GM18867 (cell line): ENCODE measurements around the gene FALEC.
"Not testable (repeated sequence)": the region's sequence is repeated elsewhere in the genome, so short reads cannot be mapped to it uniquely, and the experiment has no call there.

Experiments
- ATAC-seq: cut with Tn5 transposase; IDR thresholded peaks from one replicate; pipeline ENCODE4 v1.9.1; 2021; ENCODE audit warnings: mild to moderate bottlenecking, moderate library complexity; ENCODE audit not compliant: unreplicated experiment

Gene FALEC

DNA sequence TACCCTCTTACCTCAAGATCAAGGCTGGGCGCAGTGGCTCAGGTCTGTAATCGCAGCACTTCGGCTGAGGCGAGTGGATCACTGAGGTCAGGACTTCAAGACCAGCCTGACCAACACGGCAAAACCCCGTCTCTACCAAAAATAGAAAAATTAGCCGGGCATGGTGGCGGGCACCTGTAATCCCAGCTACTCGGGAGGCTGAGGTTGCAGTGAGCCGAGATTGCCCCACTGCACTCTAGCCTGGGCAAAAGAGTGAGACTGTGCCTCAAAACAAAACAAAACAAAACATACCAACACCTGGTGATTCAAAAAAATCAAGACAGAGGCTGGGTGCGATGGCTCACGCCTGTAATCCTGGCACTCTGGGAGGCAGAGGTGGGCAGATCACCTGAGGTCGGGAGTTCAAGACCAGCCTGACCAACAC is 58.1 kb downstream of the FALEC start:
- not testable (repeated sequence) for ATAC-seq

DNA sequence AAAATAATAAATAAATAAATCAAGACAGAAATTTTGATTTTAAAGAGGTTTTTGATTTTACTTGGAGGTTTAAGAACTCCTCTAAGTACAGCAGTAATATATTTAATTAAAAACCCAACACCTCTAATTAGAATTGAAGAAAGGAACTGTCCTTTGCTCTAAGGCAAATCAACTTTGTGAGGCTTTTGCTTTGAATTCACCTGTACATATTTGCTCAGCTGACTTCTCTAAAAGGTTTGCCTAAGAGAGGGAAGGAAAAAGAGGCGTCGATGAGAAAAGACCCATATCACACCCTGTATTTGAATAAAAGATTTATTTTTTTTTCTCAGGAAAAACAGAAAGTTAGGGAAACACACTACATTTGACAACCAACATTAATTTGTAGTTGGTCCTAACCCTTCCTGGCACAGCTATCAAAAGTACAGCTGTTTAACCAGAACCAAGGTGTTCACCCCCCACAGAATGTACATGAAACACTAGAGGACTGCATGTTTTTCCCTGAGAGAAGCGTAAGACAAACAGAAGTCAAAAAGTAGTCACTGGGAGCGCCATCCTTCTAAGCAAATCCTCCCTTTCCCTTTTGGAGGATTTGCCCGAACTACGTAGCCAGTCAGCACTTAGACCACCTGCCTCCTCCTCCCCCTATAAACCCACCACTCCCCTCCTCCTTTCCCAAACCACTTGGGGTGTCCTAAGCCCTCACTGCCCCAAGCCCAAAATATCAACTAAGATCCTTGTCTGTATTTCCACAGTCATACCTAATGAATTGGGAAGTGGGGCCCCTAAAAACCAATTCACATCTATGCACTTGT is 58.9 kb downstream of the FALEC start:
- ATAC-seq: no peak

DNA sequence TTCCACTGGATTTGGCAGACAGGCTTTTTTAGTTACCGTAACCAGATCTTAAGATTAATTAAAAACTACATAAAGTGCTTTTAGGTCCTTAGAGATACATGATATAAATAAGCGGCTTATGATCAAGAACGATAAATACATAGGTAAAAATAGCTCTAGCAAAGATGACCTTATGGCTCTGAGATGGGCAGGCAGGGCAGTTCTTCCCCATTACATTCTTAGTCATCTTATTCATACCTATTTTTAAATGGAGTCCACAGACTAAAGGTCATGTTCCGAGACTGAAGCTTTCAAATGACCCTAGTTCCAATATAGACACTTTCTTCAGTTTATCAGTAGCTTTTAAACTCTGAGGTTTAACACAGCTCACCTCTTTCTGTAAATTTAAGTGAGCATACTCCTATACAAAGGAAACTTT is 59.5 kb downstream of the FALEC start:
- no peak for ATAC-seq

DNA sequence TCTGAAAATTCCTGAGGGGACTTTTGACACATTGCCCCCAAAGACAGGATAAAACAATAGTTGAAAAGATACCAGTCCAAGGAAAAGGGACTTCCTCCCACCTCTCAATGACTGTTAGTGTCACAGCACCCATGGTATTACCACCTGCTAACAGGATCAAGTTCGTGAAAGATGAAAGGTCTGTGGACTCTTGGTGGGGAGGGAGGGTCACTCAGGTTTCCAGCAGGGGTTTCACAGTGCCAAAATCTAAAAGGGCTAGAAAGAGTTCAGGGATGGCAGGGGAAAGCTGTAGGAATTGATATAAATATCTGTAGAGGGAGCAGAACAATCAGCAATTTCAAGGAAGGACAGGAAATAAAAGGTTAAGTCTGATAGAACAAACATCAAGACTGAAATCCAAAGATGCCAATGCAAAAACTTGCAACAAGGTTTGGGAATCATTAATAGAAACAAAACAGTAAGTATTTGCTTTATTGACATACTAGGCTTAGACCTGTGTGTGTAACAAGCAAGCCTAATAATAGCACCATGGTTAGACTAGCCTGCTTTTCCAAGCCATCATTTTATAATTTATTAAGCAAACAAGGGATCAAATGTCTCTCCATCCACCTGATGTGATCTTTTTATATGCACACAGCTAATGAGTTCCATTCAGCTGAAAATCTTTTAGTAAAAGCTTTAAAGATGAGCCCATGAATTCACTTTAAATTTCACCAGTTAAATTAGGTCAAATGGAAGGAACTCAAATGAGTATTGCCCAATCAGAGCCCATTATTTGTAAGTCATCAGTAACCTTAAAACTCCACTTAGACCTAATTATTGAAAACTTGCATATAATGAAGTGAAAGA is 60.2 kb downstream of the FALEC start:
- ATAC-seq: no peak

DNA sequence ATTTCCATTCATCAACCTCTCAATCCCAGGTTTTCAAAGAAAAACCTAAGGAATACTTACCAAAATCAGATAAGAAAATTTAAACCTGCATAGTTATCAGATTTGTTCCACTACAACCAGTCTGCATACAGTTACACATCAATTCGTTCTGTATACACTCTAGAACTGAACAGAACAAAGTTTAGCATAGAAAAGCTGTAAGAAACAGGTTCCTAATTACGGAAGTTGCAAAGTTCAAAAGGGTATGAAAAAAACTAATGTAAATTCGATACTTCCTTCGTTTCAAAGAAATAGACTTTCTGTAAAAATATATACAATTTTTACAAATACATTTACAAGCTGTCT is 60.8 kb downstream of the FALEC start:
- no peak for ATAC-seq

DNA sequence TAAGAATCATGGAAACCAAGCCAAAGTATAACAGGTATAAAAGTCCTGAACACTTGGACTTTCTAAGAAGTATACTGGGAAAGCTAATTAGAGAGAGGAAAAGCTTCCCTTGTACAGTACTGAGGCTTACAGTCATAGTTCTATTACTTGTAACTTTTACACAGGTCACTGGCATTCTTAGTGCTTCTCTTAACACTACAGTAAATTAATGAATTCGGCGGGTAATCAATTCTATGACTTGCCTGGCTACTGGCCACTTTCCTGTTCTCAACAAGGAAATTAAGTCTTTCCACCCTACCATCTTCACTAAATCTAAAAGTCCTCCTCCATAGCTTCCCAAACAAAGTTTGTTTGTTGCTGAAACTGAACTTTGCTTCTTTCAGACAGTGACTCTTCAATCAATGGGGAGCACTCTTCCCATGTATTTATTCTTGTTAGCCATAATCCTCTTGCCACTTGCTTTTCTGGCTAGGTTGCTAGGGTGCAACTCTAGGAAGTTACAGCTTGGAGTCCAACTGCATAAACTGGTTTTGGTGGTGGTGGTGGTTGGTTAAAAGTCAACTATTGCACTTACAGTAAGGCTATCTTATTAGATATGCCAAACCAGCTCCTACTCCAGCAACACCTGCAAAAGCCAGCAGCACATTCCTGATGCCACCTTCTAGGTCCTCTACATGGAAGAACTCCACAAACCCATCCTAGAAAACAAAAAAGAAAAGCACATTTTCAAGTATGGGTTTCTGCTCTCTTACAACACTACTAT is 61.4 kb downstream of the FALEC start:
- ATAC-seq: no peak

DNA sequence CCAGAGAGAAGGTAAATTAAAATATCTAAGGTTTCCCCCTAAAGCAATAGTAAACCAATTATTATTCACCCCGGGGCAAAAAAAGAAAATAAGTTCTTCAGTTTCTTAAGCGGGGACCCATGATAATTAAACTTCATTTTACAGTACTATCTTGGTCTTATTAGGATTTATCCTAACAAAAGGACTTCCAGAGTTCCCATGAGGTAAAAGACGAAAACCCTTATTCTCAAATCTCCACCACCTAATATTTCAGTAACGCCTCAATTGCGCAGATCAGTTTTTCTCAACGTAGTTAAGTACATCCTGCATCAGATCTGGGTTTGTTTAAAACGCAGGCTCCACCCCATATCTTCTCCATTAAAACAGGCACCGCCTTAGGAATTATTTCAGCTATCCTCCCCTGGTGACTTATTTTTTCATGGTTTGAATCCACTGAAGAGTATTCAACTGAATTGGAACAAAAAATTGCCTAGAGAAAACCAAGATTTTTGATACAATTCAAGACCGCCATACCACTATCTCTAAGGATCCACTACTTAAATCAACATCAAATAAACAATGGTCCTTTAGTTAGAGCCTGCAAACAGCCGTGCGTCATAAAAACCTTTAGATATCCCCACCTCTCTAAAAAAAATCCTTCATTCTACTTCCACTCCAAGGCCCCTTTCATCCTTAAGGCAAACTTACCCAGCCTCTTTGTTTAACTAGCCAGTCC is 62.2 kb downstream of the FALEC start:
- no peak for ATAC-seq

DNA sequence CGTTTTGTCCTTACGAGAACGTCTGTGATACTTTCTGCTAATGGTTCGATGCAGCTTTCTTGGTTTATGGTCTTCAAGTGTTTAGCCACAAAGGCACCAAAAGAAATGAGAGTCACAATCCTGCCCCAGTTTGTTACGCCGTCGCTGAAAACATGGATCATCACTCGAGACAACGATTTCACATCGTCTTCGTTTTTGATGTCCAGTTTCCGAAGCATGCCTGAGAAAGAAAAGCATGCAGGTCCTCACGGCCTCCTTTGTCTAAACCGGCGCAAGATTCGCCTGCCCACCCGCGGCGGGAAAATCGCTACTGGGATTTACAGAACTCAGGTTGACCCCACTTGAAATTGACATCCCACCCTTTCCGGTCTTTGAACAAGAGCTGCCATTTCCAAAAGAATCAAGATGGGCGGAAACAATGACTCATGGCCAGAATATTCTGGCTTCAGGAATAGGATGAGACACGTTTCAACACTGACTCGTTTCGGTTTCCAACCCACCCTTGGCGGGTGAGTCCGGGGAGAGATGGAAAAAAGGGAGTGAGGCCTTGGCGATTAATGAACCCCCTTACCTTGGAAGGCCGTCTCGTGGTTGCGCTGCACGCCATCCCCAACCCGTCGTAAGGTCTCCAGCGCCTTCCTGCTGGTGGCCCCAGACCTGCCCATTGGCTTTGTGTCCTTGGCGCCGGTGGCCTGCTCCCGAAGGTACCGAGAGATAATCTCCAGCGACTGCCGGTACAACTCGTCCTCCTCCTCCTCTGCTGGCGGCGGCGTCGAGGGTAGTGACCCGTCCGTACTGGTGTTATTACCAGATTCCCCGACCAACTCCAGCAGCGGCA is 62.9 kb downstream of the FALEC start:
- no peak for ATAC-seq

DNA sequence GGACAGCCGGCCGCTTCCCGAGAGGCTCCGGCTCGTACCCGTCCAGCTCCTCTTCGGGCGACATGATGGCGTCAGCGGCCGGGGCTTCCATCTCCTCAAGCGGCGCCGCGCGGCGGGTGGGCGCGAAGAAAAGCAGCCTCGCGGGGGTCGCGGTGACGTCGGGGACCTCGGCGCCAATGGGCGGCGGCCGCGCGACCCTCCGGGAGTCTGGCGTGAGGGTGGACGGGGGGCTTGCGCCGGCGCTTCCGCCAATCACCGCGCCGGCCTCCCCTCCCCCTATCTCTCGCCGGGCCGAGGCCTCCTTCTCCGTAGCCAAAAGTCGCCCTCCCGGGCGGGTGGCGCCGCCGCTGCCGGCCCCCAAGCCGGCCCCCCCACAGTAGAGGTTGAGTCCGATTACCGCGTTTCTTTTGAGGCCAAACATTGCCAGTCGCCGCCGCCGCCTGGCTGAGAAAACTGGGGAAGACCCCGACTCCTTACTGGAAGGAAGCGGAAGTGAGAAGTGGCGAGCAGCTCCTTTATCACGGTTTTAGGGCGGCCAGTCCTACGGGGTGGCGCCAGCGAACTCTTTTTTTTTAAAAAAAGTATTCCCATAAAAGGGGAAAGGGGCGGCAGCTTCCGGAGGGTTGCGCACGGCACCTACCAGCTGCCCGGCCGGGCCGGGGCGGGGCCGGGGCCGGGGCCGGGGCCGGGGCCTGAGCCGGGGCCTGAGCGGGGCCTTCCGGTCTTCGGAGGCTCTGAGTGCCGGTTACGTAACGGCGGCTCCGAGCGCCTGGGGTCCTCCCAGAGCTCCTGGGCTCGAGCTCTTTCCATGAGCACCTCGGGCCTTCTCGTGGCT is 63.8 kb downstream of the FALEC start, which contains the start of gene MCL1:
Gene MCL1 (minus strand): TSS at position 501 of the 835 bp plus-strand sequence. CDS start 80 bp downstream, at position 421.
- ATAC-seq: peak; percentile 82

DNA sequence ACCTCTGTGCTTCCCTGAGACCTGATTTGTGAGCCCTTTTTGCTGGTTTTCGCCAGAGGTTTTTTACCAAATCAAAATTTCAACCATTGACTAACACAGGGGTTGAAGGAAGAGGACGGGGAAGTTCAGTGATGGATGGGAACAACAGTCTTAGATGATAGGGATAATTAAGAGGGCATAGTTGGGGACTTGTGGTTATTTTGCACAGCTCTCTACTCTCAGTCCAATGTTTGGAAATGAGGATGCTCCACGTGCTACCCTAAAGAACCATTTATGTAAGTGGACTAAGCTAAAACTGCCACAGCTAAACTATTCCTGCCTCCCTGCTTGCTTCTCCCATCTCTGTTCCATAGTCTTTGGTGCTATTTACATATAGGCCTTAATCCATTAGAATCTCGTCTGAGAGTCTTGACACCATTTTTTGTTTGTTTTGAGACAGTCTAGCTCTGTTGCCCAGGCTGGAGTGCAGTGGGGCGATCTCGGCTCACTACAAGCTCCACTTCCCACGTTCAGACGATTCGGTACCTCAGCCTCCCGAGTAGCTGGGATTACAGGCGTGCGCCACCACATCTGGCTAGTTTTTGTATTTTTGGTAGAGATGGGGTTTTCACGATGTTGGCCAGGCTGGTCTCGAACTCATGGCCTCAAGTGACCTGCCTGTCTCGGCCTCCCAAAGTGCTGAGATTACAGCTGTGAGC is 64.5 kb downstream of the FALEC start:
- ATAC-seq: no peak

DNA sequence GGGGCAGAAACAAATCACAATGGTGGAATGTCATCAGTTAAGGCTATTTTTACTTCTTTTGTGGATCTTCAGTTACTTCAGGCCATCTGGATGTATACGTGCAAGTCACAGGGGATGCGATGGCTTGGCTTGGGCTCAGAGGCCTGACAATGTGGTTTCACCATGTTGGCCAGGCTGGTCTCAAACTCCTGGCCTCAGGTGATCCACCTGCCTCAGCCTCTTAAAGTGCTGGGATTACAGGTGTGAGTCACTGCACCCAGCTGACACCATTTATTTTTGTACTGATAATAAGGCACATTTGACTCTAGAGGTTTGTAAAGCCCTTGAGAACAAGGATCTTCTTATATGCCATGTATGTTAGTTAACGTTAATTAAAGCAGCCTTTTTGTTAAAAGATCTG is 65.4 kb downstream of the FALEC start:
- ATAC-seq: not testable (repeated sequence)

DNA sequence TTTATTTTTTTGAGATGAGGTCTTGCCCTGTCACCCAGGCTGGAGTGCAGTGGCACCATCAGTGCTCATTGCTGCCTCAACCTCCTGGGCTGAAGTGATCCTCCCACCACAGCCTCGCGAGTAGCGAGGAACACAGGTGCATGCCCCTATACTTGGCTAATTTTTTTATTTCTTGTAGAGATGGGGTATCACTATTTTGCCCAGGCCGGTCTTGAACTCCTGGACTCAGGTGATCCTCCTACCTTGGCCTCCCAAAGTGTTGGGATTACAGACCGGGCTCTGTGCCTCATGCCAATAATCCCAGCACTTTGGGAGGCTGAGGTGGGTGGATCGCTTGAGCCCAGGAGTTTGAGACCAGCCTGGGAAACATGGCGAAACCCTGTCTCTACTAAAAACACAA is 65.9 kb downstream of the FALEC start:
- ATAC-seq: not testable (repeated sequence)

DNA sequence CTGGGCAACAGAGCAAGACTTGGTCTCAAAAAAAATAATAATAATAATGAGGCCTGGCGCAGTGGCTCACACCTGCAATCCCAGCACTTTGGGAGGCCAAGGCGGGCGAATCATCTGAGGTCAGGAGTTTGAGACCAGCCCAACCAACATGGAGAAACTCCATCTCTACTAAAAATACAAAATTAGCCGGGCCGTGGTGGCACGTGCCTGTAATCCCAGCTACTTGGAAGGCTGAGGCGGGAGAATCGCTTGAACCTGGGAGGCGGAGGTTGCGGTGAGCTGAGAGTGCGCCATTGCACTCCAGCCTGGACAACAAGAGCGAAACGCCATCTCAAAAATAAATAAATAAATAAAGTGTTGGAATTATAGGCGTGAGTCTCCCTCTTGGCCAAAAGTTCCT is 66.4 kb downstream of the FALEC start:
- not testable (repeated sequence) for ATAC-seq

DNA sequence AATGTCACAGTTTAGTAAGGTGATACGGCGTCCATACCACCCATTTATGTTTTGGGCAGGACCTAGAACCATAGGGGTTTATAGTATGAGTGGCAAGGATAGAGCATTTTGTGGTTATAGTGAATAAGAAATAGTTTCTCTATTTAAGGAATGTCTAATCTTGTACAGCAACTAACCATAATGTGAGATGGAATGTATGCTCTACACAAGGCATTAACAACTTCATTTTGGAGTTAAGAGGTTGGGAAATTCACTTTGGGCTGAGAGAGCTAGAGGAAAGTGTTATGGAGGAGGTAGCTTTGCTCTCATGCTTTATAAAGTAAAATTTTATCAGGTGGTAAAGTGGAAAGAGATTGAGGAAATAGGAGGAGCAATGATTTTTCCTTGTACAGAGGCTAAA is 66.8 kb downstream of the FALEC start:
- no peak for ATAC-seq
